DOHH2 (cell line): ENCODE results near the gene ABHD17C.

Experiments
- H3F3A ChIP-seq: fragments of 200-600 bp; sonication (generic), shearing (Covaris generic); 2 replicates; pipeline ENCODE4 v1.6.0; 2016; ENCODE audit warnings: antibody characterized with exemption, mild to moderate bottlenecking; ENCODE audit not compliant: control insufficient read depth, insufficient read depth
- H3K27ac ChIP-seq: fragments of 200-600 bp; sonication (generic); 2 replicates; pipeline ENCODE4 v1.5.1; 2014; ENCODE audit warnings: low read depth, mild to moderate bottlenecking, low read length, moderate library complexity
- H3K27me3 ChIP-seq: fragments of 200-600 bp; sonication (generic); 2 replicates; pipeline ENCODE4 v1.6.1; 2014; ENCODE audit warnings: mild to moderate bottlenecking, low read length, mixed read lengths; ENCODE audit not compliant: control insufficient read depth
- H3K36me3 ChIP-seq: fragments of 200-600 bp; sonication (generic); 2 replicates; pipeline ENCODE4 v1.6.1; 2014; ENCODE audit warnings: mild to moderate bottlenecking, low read length, moderate library complexity, mixed read lengths; ENCODE audit not compliant: control insufficient read depth
- H3K4me1 ChIP-seq: fragments of 200-600 bp; sonication (generic); 2 replicates; pipeline ENCODE4 v1.6.1; 2014; ENCODE audit warnings: mild to moderate bottlenecking, low read length, mixed read lengths; ENCODE audit not compliant: control insufficient read depth
- H3K4me2 ChIP-seq: fragments of 200-600 bp; sonication (generic); 2 replicates; pipeline ENCODE4 v1.6.0; 2014; ENCODE audit warnings: mild to moderate bottlenecking, low read length, moderate library complexity
- H3K4me3 ChIP-seq: fragments of 200-600 bp; sonication (generic); 2 replicates; pipeline ENCODE4 v1.5.1; 2014; ENCODE audit warnings: mild to moderate bottlenecking, low read length, mixed read lengths
- H3K79me2 ChIP-seq: fragments of 200-600 bp; sonication (generic); 2 replicates; pipeline ENCODE4 v1.6.1; 2014; ENCODE audit warnings: mild to moderate bottlenecking, low read length, mixed read lengths; ENCODE audit not compliant: control insufficient read depth
- H3K9me2 ChIP-seq: fragments of 200-600 bp; sonication (generic); replicated peaks from 2 replicates; pipeline ENCODE4 v1.6.1; 2014; ENCODE audit warnings: mild to moderate bottlenecking, low read length, mixed read lengths; ENCODE audit not compliant: control insufficient read depth
- H3K9me3 ChIP-seq: fragments of 200-600 bp; sonication (generic); 2 replicates; pipeline ENCODE4 v1.6.1; 2014; ENCODE audit warnings: antibody characterized with exemption, low read length, mixed read lengths; ENCODE audit not compliant: control insufficient read depth, insufficient read depth
- H4K20me1 ChIP-seq: fragments of 200-600 bp; sonication (generic); 2 replicates; pipeline ENCODE4 v1.6.0; 2014; ENCODE audit warnings: low read depth, mild to moderate bottlenecking, antibody characterized with exemption, low read length, moderate library complexity; ENCODE audit not compliant: control insufficient read depth, insufficient read depth
- EZH2phosphoT487 ChIP-seq: fragments of 200-600 bp; sonication (generic); IDR thresholded peaks from 2 replicates; pipeline ENCODE4 v1.6.1; 2017; ENCODE audit warnings: borderline replicate concordance, mild to moderate bottlenecking, antibody characterized with exemption, low read length, moderate library complexity, mixed read lengths
- TF ChIP-seq, protein P1 (sequence below): fragments of 200-600 bp; sonication (generic); IDR thresholded peaks from one replicate; pipeline ENCODE4 v1.5.1; 2014; ENCODE audit warnings: antibody characterized with exemption, mild to moderate bottlenecking, low read depth, low read length; ENCODE audit not compliant: poor library complexity, severe bottlenecking

Gene ABHD17C

DNA sequence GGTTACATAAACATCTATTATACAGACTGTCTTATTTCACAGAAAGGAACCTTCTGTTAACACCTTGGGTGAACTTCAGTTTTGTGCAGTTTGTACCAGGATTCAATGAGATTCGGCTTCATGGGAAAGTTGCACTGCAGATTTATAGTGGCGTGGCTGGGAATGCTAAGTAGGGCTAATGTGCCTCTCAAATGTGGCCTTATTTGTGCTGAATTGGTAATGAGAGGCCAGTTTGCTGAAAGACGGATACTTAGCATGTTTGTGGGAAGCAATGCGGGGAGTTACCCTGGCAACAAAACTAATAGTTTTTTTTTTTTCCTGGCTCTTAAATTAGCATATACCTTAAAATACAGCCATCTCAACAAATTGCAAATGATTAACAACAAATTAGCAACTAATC, 55.5 kb downstream of the ABHD17C start:
- no peaks in the 10 kb centered on the region for H3F3A ChIP-seq
- no peaks in the 10 kb centered on the region for H4K20me1 ChIP-seq
- H3K4me1 ChIP-seq: no peaks in the 10 kb centered on the region
- H3K79me2 ChIP-seq: no peaks in the 10 kb centered on the region
- H3K4me3 ChIP-seq: no peak overlapping the region
- no peaks in the 10 kb centered on the region for H3K9me3 ChIP-seq
- no peaks in the 10 kb centered on the region for H3K36me3 ChIP-seq
- no peak overlapping the region for H3K27ac ChIP-seq
- no peaks in the 10 kb centered on the region for H3K9me2 ChIP-seq
- no peaks in the 10 kb centered on the region; the same call in 1 of the 2 replicates for H3K27me3 ChIP-seq
- no peak overlapping the region for H3K4me2 ChIP-seq
- TF ChIP-seq EZH2phosphoT487: no peak
- TF ChIP-seq, protein P1, sequence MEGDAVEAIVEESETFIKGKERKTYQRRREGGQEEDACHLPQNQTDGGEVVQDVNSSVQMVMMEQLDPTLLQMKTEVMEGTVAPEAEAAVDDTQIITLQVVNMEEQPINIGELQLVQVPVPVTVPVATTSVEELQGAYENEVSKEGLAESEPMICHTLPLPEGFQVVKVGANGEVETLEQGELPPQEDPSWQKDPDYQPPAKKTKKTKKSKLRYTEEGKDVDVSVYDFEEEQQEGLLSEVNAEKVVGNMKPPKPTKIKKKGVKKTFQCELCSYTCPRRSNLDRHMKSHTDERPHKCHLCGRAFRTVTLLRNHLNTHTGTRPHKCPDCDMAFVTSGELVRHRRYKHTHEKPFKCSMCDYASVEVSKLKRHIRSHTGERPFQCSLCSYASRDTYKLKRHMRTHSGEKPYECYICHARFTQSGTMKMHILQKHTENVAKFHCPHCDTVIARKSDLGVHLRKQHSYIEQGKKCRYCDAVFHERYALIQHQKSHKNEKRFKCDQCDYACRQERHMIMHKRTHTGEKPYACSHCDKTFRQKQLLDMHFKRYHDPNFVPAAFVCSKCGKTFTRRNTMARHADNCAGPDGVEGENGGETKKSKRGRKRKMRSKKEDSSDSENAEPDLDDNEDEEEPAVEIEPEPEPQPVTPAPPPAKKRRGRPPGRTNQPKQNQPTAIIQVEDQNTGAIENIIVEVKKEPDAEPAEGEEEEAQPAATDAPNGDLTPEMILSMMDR: no peak

- Histone ChIP-seq H3K4me1 (no peaks in the 10 kb centered on the region), H3K27me3 (no peaks in the 10 kb centered on the region; the same call in 1 of the 2 replicates), H3K36me3 (no peaks in the 10 kb centered on the region), H4K20me1 (no peaks in the 10 kb centered on the region), H3F3A (no peaks in the 10 kb centered on the region), H3K4me2 (no peak overlapping the region), H3K27ac (no peak overlapping the region), H3K79me2 (no peaks in the 10 kb centered on the region), H3K9me3 (no peaks in the 10 kb centered on the region), H3K9me2 (no peaks in the 10 kb centered on the region), H3K4me3 (no peak overlapping the region)
- TF ChIP-seq, protein P1: no peak
- TF ChIP-seq EZH2phosphoT487: no peak
Measured at GRCh38 chr15:80752204-80752603, 57.1 kb downstream of the ABHD17C start.

DNA sequence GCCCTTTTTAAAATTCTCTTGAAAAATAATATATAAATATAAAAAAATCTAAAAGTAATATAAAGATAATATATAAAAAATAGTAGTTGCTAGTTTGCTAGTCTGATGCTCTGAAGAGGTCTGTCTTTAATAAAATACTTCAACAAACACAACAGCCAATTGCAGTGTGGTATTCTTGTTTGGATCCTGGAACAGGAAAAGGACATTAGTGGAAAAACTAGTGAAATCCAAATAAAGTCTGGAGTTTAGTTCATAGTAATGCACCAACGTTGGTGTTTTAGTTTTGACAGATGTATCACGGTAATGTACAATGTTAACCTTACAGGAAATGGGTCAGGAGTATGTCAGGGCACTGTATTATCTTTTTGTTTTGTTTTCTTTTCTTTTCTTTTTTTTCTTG, 58.1 kb downstream of the ABHD17C start:
- Histone ChIP-seq H3K4me3 (no peak overlapping the region), H3K79me2 (no peaks in the 10 kb centered on the region), H3K4me2 (no peak overlapping the region), H3F3A (no peaks in the 10 kb centered on the region), H3K9me2 (no peaks in the 10 kb centered on the region), H3K9me3 (no peaks in the 10 kb centered on the region), H3K27ac (no peak overlapping the region), H3K27me3 (no peaks in the 10 kb centered on the region; the same call in 1 of the 2 replicates), H3K36me3 (no peaks in the 10 kb centered on the region), H4K20me1 (no peaks in the 10 kb centered on the region), H3K4me1 (no peaks in the 10 kb centered on the region)
- TF ChIP-seq, protein P1: no peak
- TF ChIP-seq EZH2phosphoT487: no peak
